Coronary artery (tissue), 2 donors: ENCODE data around the gene DENND1B.

Source experiments
- DNase-seq: peaks from one replicate; pipeline ENCODE4 v3.0.0-alpha.2; 2017; ENCODE audit warnings: low spot score
- H3K27ac ChIP-seq, 2 donors: fragments of 200-600 bp; sonication (generic); one replicate each; pipeline ENCODE4 v1.5.1; 2016 to 2019
- H3K4me3 ChIP-seq: fragments of 200-600 bp; sonication (generic); 2 replicates; pipeline ENCODE4 v1.5.1; 2016; ENCODE audit warnings: mild to moderate bottlenecking, moderate library complexity
- TF ChIP-seq, protein P1 (sequence below): fragments of 200-600 bp; sonication (generic); IDR thresholded peaks from one replicate; pipeline ENCODE4 v1.5.1; 2019; ENCODE audit warnings: antibody characterized with exemption

Gene DENND1B

GRCh38 chr1:197686702-197687355, 88.5 kb downstream of the DENND1B start:
- no peak for DNase-seq
- TF ChIP-seq, protein P1, sequence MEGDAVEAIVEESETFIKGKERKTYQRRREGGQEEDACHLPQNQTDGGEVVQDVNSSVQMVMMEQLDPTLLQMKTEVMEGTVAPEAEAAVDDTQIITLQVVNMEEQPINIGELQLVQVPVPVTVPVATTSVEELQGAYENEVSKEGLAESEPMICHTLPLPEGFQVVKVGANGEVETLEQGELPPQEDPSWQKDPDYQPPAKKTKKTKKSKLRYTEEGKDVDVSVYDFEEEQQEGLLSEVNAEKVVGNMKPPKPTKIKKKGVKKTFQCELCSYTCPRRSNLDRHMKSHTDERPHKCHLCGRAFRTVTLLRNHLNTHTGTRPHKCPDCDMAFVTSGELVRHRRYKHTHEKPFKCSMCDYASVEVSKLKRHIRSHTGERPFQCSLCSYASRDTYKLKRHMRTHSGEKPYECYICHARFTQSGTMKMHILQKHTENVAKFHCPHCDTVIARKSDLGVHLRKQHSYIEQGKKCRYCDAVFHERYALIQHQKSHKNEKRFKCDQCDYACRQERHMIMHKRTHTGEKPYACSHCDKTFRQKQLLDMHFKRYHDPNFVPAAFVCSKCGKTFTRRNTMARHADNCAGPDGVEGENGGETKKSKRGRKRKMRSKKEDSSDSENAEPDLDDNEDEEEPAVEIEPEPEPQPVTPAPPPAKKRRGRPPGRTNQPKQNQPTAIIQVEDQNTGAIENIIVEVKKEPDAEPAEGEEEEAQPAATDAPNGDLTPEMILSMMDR = no peak

GRCh38 chr1:197686231-197686630, 89.0 kb downstream of the DENND1B start:
- H3K4me3 ChIP-seq = no peak overlapping the region
- H3K27ac ChIP-seq = no peak overlapping the region
- no peak for DNase-seq
- TF ChIP-seq, protein P1 = no peak

More at GRCh38 chr1:197686702-197687355, 88.5 kb downstream of the DENND1B start:
- Histone ChIP-seq H3K27ac (no peak overlapping the region), H3K4me3 (no peak overlapping the region)

DNA sequence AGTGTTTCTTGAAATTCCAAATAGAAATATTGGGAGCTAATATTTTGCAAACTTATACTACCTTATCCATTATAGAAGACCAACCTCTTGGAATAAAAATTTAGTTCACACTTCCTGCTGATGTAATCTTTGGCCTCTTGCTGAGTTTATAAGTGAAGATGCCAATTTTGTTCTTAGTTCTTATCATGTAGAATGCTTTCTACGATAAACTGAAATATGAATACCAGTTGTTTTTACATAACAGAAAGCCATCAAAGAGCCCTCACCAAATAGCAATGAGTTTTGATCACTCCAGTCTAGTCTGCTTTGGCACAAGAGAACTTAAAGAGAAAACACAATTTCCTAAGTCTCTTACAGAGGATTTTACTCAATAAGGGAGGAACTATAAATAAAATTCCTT, 89.5 kb downstream of the DENND1B start:
- TF ChIP-seq, protein P1 = no peak
- Histone ChIP-seq H3K27ac (no peak overlapping the region), H3K4me3 (no peak overlapping the region)
- no peak for DNase-seq

DNA sequence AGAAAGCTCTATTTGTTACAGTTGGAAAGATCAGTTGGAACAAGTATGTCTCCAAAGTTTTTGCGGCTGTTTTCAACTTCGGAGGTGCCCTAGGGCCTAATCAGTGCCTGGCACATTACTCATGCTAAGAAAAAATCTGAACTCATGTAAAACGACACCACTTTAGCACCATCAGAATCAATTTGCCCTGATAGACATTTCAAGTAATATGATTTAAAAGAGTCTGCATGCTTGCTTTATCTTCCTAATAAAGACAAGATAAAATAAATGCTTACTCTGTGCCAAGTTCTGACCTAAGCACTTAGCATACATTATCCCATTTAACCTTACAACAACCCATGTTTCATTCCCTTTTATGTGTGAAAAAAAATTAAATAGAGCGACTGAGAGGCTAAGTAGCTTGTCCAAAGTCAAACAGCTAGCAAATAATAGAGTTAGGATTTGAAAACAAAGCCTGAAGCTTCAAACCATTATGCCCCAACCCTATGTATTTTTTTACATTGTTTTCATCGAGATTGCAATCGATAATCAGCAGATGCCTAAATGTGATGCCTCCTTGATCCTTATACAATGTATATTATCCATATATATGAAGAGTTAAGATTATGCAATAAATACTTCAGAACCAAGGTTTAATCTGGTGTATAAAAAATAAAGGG, 91.3 kb downstream of the DENND1B start:
- no peak for DNase-seq
- H3K4me3 ChIP-seq = no peak overlapping the region
- no peak overlapping the region for H3K27ac ChIP-seq
- TF ChIP-seq, protein P1 = no peak

DNA sequence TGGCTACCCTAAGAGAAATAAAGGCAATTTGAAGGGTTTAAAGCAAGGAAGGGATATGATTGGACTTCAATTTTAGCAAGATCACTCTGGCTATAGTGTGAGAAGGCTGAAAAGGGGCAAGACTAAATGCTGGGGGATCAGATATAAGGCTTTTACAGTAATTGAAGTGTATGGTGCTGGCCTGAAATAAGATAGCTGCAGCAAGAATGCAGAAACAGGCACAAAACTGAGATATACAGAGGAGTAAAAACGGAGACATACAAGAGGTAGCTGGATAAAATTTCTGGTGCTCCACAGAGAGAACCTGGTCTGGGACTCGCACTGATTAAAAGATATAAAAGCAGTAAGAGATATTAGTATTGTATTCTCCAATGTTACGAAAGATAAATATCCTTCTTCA, 92.0 kb downstream of the DENND1B start:
- H3K4me3 ChIP-seq = no peak overlapping the region
- no peak overlapping the region for H3K27ac ChIP-seq
- DNase-seq = no peak
- TF ChIP-seq, protein P1 = no peak

GRCh38 chr1:197680311-197680710, 95.0 kb downstream of the DENND1B start:
- H3K27ac ChIP-seq = no peak overlapping the region
- DNase-seq = no peak
- H3K4me3 ChIP-seq = no peak overlapping the region
- TF ChIP-seq, protein P1 = no peak

DNA sequence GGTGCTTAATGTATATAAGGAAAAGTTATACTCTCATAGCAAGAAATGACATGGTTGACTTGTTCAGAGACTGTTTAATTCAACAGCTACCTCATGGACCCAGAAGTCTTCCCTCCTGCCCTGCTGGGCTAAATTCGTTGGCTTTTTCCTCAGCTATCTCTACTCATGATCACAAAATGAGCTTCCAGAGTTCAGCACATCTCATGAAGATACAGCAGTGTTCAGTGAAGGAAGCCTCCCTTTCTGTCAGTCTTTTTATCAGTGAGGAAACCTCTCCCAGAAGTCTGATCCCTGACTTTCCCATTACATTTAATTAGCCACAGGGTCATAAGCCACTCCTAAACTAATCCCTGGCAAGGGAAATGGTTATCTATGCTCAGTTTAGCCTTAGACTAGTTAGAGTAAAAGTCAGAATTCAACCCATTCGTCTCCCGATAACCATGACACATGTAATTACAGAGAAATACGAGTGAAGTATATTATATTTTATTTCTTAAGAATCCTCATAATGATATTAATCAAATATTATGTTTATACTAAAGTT, 97.5 kb downstream of the DENND1B start:
- no peak overlapping the region for H3K4me3 ChIP-seq
- no peak for DNase-seq
- H3K27ac ChIP-seq = no peak overlapping the region
- TF ChIP-seq, protein P1 = no peak
